Hepatocyte (in vitro differentiated cells): ENCODE data around the gene MAFB. TPM values are rescaled to one million over a fixed set of nuclear protein-coding genes. Genes with fewer than 3 reads are reported as not detected.

Experiments used
- DNase-seq: peaks from one replicate; pipeline ENCODE4 v3.0.0-alpha.2; 2016; ENCODE audit warnings: low spot score
- H2AFZ ChIP-seq: fragments of 200-600 bp; sonication (generic); 2 replicates; pipeline ENCODE4 v1.6.0; 2016; ENCODE audit warnings: antibody characterized with exemption, mild to moderate bottlenecking
- H3K27ac ChIP-seq: fragments of 200-600 bp; sonication (generic); 2 replicates; pipeline ENCODE4 v1.5.1; 2016; ENCODE audit warnings: mild to moderate bottlenecking
- H3K27me3 ChIP-seq: fragments of 200-600 bp; sonication (generic); 2 replicates; pipeline ENCODE4 v1.6.1; 2016
- H3K36me3 ChIP-seq: fragments of 200-600 bp; sonication (generic); replicated peaks from 2 replicates; pipeline ENCODE4 v1.5.1; 2016; ENCODE audit warnings: low read depth; ENCODE audit not compliant: insufficient read depth
- H3K4me1 ChIP-seq: fragments of 200-600 bp; sonication (generic); 2 replicates; pipeline ENCODE4 v1.5.1; 2016; ENCODE audit warnings: mild to moderate bottlenecking, moderate library complexity; ENCODE audit not compliant: insufficient read depth
- H3K4me2 ChIP-seq: fragments of 200-600 bp; sonication (generic); 2 replicates; pipeline ENCODE4 v1.6.0; 2016
- H3K4me3 ChIP-seq: fragments of 200-600 bp; sonication (generic); 2 replicates; pipeline ENCODE4 v1.5.1; 2016; ENCODE audit warnings: mild to moderate bottlenecking
- H3K79me2 ChIP-seq: fragments of 200-600 bp; sonication (generic); 2 replicates; pipeline ENCODE4 v1.6.0; 2017; ENCODE audit warnings: mild to moderate bottlenecking
- H3K9me2 ChIP-seq: fragments of 200-600 bp; sonication (generic); replicated peaks from 2 replicates; pipeline ENCODE4 v1.6.0; 2017; ENCODE audit warnings: mild to moderate bottlenecking; ENCODE audit not compliant: insufficient read depth
- H3K9me3 ChIP-seq: fragments of 200-600 bp; sonication (generic); 2 replicates; pipeline ENCODE4 v1.5.1; 2016; ENCODE audit warnings: low read depth, mild to moderate bottlenecking
- H4K20me1 ChIP-seq: fragments of 200-600 bp; sonication (generic); 2 replicates; pipeline ENCODE4 v1.6.0; 2016; ENCODE audit warnings: mild to moderate bottlenecking; ENCODE audit not compliant: insufficient read depth, poor library complexity, severe bottlenecking
- EZH2 ChIP-seq: fragments of 200-600 bp; sonication (generic); IDR thresholded peaks from 2 replicates; pipeline ENCODE4 v1.6.1; 2016; ENCODE audit warnings: antibody characterized with exemption, mild to moderate bottlenecking, borderline replicate concordance
- EZH2phosphoT487 ChIP-seq: fragments of 200-600 bp; sonication (generic); IDR thresholded peaks from one replicate; pipeline ENCODE4 v1.6.1; 2018; ENCODE audit warnings: antibody characterized with exemption, mild to moderate bottlenecking, low read depth, moderate library complexity; ENCODE audit not compliant: unreplicated experiment, severe bottlenecking
- WGBS: methylation state at CpG from one replicate; pipeline ENCODE4 v1.1.6; 2016; ENCODE audit warnings: low lambda C conversion rate; ENCODE audit errors: missing lambda C conversion rate; 5-methylcytosine and 5-hydroxymethylcytosine counted together
- polyA plus RNA-seq: library from polyadenylated mRNA; unstranded; fragments of >200 nt; fragmentation: Nextera tagmentation; extraction: Ambion mirVana; gene quantifications from 2 replicates; pipeline ENCODE4 v1.2.1, GENCODE V29; 2016
- total RNA-seq: library from RNA; depleted of rRNA; stranded (reverse); fragments of >200 nt; gene quantifications from 2 replicates; pipeline ENCODE4 v1.2.3, GENCODE V29; 2014
- TF ChIP-seq, protein P1 (sequence below): fragments of 200-600 bp; sonication (generic); IDR thresholded peaks from 2 replicates; pipeline ENCODE4 v1.5.1; 2016; ENCODE audit warnings: antibody characterized with exemption, mild to moderate bottlenecking; ENCODE audit not compliant: poor library complexity

Gene MAFB
- total and polyA plus RNA-seq, 2 experiments from 2014 or later = 3.4 to 4.1 TPM

DNA sequence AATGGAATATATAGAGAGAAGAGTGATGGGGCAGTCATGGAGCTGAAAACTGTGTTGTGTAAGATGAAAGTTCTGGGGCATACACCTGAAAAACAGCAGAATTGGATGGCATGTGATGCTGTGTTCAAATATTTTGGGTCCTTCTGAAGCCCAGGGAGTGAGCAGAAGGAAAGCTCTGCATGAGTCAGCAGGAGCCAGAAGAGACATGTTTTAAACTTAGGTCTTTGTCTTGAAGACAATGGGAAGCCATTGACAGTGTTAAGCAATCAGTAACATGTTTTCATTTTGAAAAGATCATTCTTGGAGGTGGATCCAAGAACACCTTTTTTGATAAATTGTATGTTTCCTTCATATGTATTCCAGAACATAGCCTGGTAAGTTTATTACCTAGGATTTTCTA, 38.9 kb upstream of the MAFB start:
- H3K4me2 ChIP-seq = no peak overlapping the region
- H3K36me3 ChIP-seq = no peaks in the 10 kb centered on the region
- H3K9me2 ChIP-seq = no peaks in the 10 kb centered on the region
- H4K20me1 ChIP-seq = no peaks in the 10 kb centered on the region
- no peaks in the 10 kb centered on the region for H3K27me3 ChIP-seq
- H3K79me2 ChIP-seq = no peaks in the 10 kb centered on the region
- H2AFZ ChIP-seq = no peak overlapping the region
- TF ChIP-seq, protein P1, sequence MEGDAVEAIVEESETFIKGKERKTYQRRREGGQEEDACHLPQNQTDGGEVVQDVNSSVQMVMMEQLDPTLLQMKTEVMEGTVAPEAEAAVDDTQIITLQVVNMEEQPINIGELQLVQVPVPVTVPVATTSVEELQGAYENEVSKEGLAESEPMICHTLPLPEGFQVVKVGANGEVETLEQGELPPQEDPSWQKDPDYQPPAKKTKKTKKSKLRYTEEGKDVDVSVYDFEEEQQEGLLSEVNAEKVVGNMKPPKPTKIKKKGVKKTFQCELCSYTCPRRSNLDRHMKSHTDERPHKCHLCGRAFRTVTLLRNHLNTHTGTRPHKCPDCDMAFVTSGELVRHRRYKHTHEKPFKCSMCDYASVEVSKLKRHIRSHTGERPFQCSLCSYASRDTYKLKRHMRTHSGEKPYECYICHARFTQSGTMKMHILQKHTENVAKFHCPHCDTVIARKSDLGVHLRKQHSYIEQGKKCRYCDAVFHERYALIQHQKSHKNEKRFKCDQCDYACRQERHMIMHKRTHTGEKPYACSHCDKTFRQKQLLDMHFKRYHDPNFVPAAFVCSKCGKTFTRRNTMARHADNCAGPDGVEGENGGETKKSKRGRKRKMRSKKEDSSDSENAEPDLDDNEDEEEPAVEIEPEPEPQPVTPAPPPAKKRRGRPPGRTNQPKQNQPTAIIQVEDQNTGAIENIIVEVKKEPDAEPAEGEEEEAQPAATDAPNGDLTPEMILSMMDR = no peak
- TF ChIP-seq EZH2 = no peak
- no peak for TF ChIP-seq EZH2phosphoT487
- no peaks in the 10 kb centered on the region for H3K4me1 ChIP-seq
- no peaks in the 10 kb centered on the region for H3K9me3 ChIP-seq
- H3K4me3 ChIP-seq = no peak overlapping the region
- no peak overlapping the region for H3K27ac ChIP-seq
- DNase-seq = no peak

DNA sequence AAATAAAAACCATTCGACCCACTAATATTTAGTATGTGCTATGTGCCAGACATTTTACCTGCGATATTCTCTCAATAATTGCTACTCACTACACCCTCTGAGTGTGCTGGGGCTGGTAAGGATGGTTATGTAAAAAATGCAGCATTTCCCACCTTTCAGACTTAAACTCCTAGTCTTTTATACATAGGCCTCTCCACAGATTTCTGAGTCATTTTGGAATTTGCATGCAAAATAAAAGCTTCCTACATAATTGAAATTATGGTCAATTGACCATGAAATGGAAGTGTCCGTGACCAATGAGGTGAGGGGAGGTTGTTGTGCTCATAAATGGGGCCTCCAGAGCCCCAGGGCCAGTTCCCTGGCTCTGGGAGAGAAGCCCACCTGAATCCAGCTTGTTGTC, 37.7 kb upstream of the MAFB start:
- Histone ChIP-seq H3K9me3 (no peaks in the 10 kb centered on the region), H3K4me3 (no peak overlapping the region), H4K20me1 (no peaks in the 10 kb centered on the region), H2AFZ (no peak overlapping the region), H3K4me2 (no peak overlapping the region), H3K36me3 (no peaks in the 10 kb centered on the region), H3K27me3 (no peaks in the 10 kb centered on the region), H3K27ac (no peak overlapping the region), H3K9me2 (no peaks in the 10 kb centered on the region), H3K4me1 (no peaks in the 10 kb centered on the region), H3K79me2 (no peaks in the 10 kb centered on the region)
- WGBS = 83% methylated on average over 3 of the region's 3 CpGs
- TF ChIP-seq EZH2phosphoT487 = no peak
- TF ChIP-seq EZH2 = no peak
- TF ChIP-seq, protein P1 = no peak
- no peak for DNase-seq

DNA sequence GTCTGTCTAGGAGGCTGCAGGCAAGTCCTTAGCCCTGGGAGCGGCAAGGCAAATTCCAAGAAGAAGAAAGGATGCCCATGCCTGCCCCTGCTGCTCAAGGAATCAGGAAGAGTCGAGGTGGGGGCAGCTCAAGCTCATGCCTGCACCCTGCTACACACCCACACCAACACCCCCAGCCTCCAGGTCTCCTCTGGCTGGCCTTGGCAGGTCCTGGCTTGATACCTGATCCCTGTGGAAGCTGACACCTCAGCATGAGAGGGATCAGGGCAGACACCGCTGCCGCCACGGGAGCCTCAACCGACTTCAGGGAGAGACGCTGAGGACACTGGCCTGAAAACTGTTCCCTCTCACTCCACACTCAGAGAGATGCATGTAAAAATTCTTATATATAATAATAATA, 35.5 kb upstream of the MAFB start:
- Histone ChIP-seq H3K79me2 (no peaks in the 10 kb centered on the region), H3K4me2 (no peak overlapping the region), H3K27me3 (peaks cover 7% of the 10 kb centered on the region), H3K27ac (no peak overlapping the region), H4K20me1 (no peaks in the 10 kb centered on the region), H3K4me1 (no peaks in the 10 kb centered on the region), H3K4me3 (no peak overlapping the region), H2AFZ (no peak overlapping the region), H3K36me3 (no peaks in the 10 kb centered on the region), H3K9me2 (no peaks in the 10 kb centered on the region), H3K9me3 (no peaks in the 10 kb centered on the region)
- no peak for DNase-seq
- 47% methylated on average over 7 of the region's 7 CpGs for WGBS
- TF ChIP-seq EZH2 = no peak
- TF ChIP-seq EZH2phosphoT487 = no peak

DNA sequence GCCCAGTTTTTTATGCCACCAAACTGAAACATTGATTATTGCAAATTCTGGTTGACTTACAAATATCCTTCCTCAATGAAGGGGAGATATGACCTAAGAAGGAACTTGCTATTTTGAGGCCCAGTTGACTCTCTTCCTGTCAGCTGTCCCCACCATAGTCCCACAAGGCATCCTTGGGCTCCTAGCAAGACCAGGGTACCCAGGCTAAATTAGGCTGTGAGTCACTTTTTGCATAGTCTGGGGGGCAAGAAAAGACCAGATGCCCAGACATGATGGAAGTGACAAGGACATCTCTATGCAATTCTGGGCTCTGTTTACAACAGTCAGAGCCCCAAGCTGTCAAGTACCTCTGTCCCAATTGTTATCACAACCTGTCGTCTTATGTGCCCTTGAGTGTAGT, 31.8 kb upstream of the MAFB start:
- 95% methylated on average over 1 of the region's 1 CpG for WGBS
- Histone ChIP-seq H3K27me3 (peaks cover 11% of the 10 kb centered on the region), H3K79me2 (no peaks in the 10 kb centered on the region), H3K4me2 (no peak overlapping the region), H3K27ac (no peak overlapping the region), H3K9me3 (no peaks in the 10 kb centered on the region), H3K4me1 (no peaks in the 10 kb centered on the region), H3K4me3 (no peak overlapping the region), H3K9me2 (no peaks in the 10 kb centered on the region), H2AFZ (no peak overlapping the region), H4K20me1 (no peaks in the 10 kb centered on the region), H3K36me3 (no peaks in the 10 kb centered on the region)
- TF ChIP-seq EZH2 (no peak), EZH2phosphoT487 (no peak)
- TF ChIP-seq, protein P1 = no peak
- DNase-seq = no peak
